Measurements from ENCODE around the gene OR6B3. TPM values are rescaled to one million over a fixed set of nuclear protein-coding genes. Genes with fewer than 3 reads are reported as not detected.
A peak's percentile ranks its signal among the peaks of the same experiment; 100 is the strongest.

The OR6B3 gene
- total RNA-seq, 1 experiment from 2014 or later: not detected

DNA sequence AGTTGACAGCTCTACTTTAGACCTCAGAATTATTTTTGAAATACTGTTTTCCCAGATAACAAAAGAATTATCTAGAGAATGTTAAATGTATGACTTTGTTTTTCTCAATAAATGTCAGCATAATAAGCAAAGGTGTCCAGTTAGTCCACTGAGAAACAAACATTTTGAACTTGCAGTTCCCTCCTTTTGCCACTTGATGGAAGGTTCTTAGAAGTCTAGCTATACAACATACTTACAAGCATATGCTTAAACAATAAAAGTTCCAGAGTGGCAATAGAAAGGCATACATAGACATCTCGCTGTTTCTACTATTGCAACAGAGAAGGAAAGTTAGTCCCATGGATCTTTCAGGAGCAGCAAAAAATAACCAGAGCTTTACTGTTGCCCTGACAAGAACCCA lies 40.0 kb downstream of the OR6B3 start:
- in situ Hi-C loops (cut with HindIII; ENCODE audit: low pct_unique_long_range_greater_than_20kb, low sequenced_read_pairs): no loop called here
- DNase-seq (ENCODE audit: low read depth, low spot score): peak; percentile 51

DNA sequence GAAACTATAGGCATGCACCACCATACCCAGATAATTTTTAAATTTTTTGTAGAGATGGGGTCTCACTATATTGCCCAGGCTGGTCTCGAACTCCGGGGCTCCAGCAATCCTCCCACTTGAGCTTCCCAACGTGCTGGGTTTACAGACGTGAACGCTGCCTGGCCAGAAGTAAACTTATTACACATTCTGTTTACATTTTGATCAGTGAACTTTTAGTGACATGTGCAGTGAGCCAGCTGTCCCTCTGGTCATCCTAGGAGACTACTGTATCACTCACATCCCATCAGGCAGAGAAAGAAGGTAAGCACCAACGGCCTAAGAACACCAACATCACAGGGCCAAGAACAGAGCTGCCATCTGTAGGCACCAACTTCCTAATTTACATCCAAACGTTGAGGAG lies 50.3 kb downstream of the OR6B3 start:
- no peak for DNase-seq (ENCODE audit: low read depth, low spot score)
- in situ Hi-C loops (cut with HindIII; ENCODE audit: low pct_unique_long_range_greater_than_20kb, low sequenced_read_pairs): no loop called here

DNA sequence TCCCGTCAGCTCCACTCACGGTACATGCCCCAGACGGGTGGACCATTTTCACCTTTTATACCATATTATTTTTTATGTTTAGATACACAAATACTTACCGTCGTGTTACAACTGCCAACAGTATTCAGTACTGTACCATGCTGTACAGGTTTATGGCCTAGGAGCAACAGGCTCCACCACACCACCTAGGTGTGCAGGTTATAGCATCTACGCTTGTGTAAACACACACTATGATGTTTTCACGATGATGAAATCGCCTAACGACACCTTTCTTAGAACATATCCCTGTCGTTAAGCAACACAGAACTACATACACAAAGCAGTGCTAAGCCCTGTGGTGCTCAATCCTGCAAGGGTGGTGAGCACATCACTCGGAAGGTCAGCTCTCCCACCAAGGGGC lies 52.6 kb downstream of the OR6B3 start:
- in situ Hi-C loops (cut with HindIII; ENCODE audit: low pct_unique_long_range_greater_than_20kb, low sequenced_read_pairs): no loop called here

DNA sequence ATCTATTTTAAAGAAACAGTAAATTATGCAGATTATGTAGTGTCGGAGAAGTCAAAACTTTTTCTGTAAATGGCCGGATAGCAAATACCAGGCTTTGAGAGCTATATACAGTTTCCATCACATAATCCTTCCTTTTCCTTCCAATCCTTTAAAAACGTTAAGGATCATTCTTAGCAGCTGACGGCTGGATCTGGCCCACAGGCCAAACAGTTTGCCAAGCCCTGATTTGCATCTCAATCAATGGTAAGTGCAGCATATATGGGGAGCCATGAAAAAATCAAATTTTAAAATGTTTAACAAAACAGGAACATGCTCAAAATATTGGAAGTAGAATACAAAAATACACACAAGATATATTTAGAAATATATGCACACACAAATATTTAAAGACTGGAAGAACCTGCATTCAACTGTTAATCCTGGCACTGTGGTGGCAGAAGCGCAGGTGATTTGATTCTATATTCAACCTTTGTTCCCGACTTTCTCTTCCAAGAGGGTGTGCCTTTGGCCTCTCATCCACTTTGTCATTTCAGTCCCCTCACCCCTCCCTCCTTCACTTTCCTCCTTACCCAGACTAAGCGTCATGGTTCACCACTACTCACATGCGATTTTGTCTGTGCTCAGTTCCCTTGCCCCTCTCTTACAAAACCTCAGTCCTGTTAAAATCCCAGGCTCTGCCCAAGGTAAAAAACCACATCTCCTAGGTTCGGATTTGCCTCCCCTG lies 55.5 kb downstream of the OR6B3 start:
- in situ Hi-C loops (cut with HindIII; ENCODE audit: low pct_unique_long_range_greater_than_20kb, low sequenced_read_pairs): no loop called here

More for the DNA sequence above, 52.6 kb downstream of the OR6B3 start:
- DNase-seq (ENCODE audit: low read depth, low spot score): no peak

More for the DNA sequence above, 55.5 kb downstream of the OR6B3 start:
- DNase-seq (ENCODE audit: low read depth, low spot score): no peak

Other genes starting within 250 kb of the OR6B3 start
- gene NDUFA10, start 28.2 kb downstream of the OR6B3 start, total RNA-seq (2014; rRNA removed; shearing (Covaris generic)): 193 and 233 TPM in 2 replicates
- gene OR6B2, start 23.1 kb downstream of the OR6B3 start, total RNA-seq (2014; rRNA removed; shearing (Covaris generic)): not detected in 2 replicates
- 131 and 149 TPM in 2 replicates for gene COPS9, start 82.8 kb upstream of the OR6B3 start, total RNA-seq (2014; rRNA removed; shearing (Covaris generic))
- not detected in 2 replicates for gene OTOS, start 87.1 kb upstream of the OR6B3 start, total RNA-seq (2014; rRNA removed; shearing (Covaris generic))